GM18526 (cell line): ENCODE measurements around the gene COL5A2.

Experiments
- POLR2A ChIP-seq: IDR thresholded peaks from 3 replicates; pipeline ENCODE4 v1.6.1; 2011; ENCODE audit not compliant: insufficient read length; ENCODE audit errors: extremely low read depth

COL5A2 gene

GRCh38 chr2:189102735-189103134 is 76.8 kb downstream of the COL5A2 start:
- no peak for TF ChIP-seq POLR2A

DNA sequence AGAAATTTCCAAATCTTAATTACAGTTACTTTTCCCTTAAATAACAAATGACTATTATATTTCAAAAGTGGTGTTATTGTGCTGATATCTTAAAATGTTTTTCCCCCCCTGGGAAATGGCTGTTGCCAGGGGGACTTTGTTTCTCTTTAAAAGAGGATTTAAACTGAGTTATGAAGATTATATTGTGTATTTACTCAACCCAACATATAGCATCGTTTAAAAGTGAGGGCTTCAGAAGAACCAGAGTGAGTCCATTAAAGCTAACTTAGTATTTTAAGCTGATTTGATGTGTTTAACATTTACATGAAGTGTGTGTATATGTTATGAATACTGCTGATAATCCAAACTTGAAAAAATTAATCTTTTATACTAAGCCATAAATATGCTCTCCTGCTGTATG is 81.6 kb downstream of the COL5A2 start:
- TF ChIP-seq POLR2A, result no peak

- no peak for TF ChIP-seq POLR2A
Observed at GRCh38 chr2:189096769-189097447, 82.7 kb downstream of the COL5A2 start.

DNA sequence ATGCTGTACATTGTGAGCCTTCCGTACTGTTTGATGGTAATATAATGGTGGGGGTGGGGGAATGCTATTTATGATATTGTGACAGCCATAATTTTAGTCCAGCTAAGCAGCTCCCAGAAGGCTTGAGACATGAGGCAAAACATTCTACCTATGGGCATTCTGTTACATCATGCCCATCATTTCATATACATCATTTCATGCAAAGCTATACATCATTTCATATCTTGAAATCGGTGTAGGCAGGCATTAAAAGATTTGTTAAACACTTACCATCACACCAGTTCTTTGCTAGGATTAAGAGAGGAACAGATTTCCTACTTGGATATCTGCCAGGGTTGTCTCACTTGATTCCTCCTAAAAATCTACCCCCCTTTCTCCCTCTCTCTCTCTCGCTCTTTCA is 84.5 kb downstream of the COL5A2 start:
- no peak for TF ChIP-seq POLR2A

DNA sequence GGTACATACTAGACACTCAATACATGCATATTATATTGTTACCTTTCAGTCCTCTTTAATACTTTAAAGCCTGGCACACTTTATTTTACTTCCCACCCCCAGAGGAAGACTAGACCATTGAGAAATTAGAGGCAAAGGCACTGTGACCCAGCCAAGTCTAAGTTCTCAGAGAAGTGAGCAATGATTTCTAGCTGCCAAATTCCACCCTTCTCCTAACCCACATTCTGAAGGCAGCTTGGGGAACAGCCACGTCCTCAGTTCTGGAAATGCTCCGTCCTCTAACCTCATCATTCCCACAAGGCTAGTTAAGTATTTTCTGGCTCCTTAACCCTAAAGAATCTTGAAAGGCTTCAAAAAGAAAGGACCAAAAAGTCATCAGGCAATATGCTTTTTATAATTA is 86.6 kb downstream of the COL5A2 start:
- no peak for TF ChIP-seq POLR2A

DNA sequence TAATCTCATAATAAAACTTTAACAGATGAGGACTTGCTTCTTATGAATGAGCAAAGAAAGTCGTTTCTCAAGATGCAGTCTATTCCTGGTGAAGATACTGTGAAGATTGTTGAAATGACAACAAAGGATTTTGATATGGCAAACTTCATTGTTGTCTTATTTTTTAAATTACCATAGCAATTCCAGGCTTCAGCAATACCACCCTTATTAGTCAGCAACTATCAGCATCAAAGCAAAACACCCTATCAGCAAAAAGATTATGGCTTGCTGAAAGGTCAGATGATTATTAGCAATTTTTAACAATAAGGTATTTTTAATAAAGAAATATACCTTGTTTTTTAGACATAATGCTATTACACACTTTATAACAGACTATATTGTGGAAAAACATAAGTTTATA is 88.3 kb downstream of the COL5A2 start:
- no peak for TF ChIP-seq POLR2A

DNA sequence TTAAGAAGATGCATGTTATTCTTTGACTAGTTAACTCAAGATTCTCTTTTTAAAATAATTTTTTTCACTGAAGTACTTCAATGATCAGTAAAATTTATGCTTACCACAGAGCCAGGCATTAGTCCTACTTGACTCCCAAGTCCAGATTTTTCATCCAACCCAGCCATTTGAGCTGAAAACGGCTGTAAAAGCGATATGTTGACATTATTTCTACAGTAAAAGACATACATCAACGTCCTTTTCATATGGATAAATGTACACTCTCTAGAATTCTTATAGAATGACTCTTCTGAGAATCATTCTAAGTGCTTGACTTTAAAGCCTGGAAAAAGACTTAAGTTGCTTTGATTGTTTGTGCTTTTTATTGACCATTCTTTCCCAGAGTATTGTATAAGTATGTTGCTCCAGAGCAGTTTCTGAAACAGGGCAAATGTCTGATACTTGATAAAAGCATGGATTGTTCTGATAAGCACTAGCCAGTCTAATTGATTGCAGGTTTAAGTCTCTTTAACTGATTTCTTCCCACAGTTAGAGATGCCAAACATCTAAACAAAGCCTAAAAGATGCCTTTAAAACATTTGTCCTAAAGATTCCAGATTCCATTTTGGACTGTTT is 90.9 kb downstream of the COL5A2 start:
- TF ChIP-seq POLR2A, result no peak

DNA sequence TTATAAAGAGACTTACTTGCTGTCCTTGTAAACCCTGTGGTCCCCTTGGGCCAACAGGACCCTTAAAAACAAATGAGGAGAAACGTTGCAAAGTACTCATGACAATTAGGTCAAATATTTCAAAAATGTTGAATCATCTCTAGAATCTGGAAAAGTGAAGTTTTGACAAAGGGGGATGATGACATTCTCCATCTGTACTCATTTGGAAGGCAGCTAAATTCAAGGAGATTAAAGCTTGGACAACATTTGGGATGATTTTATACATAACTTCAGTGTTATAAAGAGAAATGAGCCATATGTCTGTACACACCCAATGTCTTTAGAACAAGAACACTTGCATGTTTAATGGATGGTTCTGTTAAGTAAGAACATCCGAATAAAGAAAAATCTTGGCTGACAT is 92.9 kb downstream of the COL5A2 start:
- TF ChIP-seq POLR2A, result no peak

DNA sequence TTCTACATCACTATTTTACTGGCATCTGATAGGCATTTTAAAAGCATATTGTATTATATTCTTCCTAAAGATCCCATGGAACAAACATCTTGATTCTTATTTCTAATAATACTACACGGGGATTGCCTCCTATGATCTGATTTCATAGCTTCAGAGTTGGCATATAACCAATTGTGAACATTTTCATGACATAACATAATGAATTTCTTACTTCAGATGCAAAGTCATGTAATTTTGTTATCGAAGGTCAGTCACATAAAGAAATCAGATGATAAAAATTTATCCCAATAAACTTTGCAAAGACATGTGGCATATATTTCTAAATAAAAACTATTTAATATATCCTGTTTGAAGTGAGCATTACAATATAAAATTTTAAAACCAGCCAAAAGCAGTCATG is 93.3 kb downstream of the COL5A2 start:
- TF ChIP-seq POLR2A, result no peak

DNA sequence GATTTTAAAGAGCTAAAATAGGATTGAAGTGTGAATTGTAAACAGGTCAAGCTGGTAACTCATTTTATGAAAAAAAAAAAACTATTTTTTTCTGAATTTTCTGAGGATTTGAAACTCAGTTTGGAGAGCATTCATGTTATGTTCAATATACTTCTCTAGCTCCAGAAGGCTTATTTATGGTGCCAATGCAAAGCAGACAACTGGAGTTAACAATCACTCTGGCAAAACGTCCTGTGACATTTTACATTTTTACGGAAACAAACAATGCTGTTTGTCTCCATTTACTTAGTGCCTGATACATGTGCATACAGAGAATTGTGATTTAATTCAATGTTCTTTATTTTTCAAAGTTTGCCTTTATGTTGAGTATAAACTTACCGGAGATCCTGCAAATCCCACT is 96.0 kb downstream of the COL5A2 start:
- no peak for TF ChIP-seq POLR2A

- TF ChIP-seq POLR2A, result no peak
Observed at GRCh38 chr2:189083106-189083505, 96.5 kb downstream of the COL5A2 start.

DNA sequence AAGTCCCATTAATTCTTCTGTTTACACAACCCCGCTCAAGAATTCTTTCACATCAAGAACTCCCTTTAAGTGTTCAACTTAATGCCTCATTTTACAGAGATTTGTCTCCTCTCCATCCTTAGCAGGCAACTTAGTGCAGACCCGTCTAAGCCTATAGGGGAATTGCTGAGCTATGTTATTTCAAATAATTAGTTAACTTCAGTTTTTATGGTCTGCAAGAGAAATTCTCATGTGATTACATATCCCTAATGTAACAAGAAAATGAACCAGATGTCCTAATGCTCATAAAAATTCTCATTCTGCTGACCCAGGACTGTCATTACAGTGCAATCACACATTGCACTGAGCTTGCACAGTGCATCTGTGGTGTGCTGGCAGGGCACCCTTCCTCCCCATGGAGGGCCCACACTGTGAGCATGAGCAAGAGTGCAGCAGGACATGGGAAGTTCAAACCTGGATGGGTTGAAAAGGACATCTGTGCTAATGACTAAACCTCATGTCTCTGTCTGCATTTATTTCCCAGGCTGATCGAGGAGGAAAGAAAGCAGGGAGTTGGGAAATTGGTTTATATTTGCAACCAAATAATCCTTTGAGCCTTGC is 97.1 kb downstream of the COL5A2 start:
- TF ChIP-seq POLR2A, result no peak

- no peak for TF ChIP-seq POLR2A
Observed at GRCh38 chr2:189076572-189076971, 103.0 kb downstream of the COL5A2 start.

- no peak for TF ChIP-seq POLR2A
Observed at GRCh38 chr2:189076120-189076519, 103.4 kb downstream of the COL5A2 start.

DNA sequence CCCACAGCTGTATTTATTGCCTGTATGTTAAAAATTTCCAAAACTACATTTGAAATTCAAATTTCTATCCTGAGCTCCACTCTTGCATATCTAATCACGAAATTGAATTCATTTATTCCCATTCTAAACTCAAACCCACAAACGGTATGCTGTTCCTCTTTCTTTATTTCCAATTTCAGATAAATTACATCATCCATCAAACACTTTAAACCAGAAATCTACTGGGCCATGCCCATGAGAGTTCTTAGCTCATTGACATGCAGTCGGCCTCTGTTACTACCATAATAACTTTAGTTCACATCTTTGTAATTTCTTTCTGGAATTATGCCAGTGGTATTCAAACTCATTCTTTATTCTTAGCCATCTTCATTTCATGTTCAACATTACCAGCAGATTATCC is 105.1 kb downstream of the COL5A2 start:
- TF ChIP-seq POLR2A, result no peak

DNA sequence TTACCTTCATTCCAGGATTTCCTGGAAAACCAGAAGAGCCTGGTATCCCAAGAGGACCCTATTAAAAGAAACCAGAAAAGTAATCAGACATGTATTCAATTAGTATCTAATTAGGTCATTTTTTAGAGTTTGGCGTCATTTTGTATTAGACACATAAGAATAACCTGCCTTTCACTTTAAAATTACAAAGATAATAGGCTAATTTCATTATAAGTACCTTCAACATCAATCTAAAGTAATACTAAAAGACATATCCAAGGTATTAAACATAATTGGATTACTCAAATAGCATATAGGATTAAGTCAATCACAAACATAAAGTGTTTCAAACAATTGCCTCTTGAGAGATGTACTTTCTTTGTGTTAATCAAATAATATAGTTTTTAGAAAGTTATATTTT is 107.5 kb downstream of the COL5A2 start:
- no peak for TF ChIP-seq POLR2A
